CD4-positive, alpha-beta T cell treated with Interleukin-1 beta for 1 hour (primary cell): ENCODE data around the gene CD300LG.

Experiments
- DNase-seq, 2 donors: peaks; one replicate each; pipeline ENCODE4 v3.0.0-alpha.2; 2020 to 2022

The CD300LG gene

GRCh38 chr17:43907998-43908721, 61.2 kb downstream of the CD300LG start:
- DNase-seq, result peak; percentile 49 to 61

- no peak for DNase-seq
These were observed 62.7 kb downstream of the CD300LG start for GRCh38 chr17:43909537-43910231.

GRCh38 chr17:43911904-43912303, 64.9 kb downstream of the CD300LG start:
- no peak for DNase-seq

- DNase-seq, result no peak
These were observed 65.8 kb downstream of the CD300LG start for GRCh38 chr17:43912635-43913304.
